ENCODE results near the gene KIF6. TPM values are rescaled to one million over a fixed set of nuclear protein-coding genes. Genes with fewer than 3 reads are reported as not detected.
A peak's percentile ranks its signal among the peaks of the same experiment; 100 is the strongest.

Gene KIF6
- total RNA-seq, 1 experiment from 2014 or later: not detected

DNA sequence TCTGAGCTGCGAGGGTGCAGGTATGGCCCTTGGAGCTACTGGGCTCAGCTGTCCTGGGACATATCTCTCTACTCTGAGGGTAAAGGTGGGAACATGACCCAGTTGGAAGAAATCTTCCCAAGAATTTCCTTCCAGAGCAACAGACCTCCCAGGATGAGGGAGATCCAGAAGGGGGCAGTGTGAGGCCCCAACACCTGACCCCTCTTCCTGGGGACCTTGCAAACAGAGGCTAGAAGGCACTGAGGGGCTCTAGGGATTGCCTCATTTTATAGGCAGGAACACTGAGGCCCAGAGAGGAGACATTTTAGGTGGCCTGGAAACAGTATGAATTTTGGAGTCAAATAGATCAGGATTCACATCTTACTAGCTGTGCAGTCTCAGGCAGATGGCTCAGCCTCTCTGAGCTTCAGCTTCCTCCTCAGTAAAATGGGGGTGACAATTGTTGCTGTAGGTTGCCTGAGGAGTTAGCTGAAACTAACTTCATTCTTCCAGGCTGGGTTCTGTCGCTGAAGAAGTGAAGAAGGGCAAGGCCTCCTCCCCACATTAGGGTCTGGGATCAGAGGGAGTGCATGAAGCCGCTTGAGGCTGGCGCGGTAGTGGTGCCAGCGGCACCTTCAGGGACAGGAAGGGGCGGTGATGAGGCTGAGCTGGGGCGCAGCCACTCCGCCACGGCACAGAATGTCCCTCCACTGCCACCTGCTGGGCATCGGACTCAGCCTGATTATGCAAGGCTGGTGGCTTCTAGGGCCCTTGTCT is 422.4 kb downstream of the KIF6 start:
- ATAC-seq: peak; percentile 95

DNA sequence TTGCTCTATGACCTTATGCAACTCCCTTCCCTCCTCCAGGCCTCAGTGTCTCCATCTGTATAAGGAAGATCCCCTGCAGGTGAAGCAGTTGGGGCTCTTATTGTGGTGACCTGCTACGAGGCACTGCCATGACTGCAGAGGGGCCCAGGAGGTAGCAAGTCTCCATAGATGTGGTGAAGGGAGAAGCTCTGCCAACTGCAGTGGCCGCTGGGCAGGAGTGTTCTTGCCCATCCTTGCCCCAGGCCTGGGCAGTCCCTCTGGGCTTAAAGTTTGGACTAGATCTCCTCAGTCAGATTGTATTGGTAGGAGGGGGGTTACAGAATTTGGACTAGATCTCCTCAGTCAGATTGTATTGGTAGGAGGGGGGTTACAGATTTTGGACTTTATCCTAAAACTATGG is 423.2 kb downstream of the KIF6 start:
- intact Hi-C loops (cut with micrococcal nuclease; ENCODE audit: unreplicated experiment): loop anchor here (10.0 kb wide), 1 partner anchor 57 kb away; no protein-coding TSS in a partner anchor
- TF ChIP-seq TCF7L2 (IDR thresholded peaks at IDR 0.05; ENCODE audit: low read depth, low read length) (no peak), POLR2AphosphoS5 (IDR thresholded peaks at IDR 0.05; ENCODE audit: low read depth, low read length) (no peak), SIN3A (IDR thresholded peaks at IDR 0.05; ENCODE audit: borderline replicate concordance, insufficient read depth, low read depth, low read length) (no peak)
- TF ChIP-seq, protein P1, sequence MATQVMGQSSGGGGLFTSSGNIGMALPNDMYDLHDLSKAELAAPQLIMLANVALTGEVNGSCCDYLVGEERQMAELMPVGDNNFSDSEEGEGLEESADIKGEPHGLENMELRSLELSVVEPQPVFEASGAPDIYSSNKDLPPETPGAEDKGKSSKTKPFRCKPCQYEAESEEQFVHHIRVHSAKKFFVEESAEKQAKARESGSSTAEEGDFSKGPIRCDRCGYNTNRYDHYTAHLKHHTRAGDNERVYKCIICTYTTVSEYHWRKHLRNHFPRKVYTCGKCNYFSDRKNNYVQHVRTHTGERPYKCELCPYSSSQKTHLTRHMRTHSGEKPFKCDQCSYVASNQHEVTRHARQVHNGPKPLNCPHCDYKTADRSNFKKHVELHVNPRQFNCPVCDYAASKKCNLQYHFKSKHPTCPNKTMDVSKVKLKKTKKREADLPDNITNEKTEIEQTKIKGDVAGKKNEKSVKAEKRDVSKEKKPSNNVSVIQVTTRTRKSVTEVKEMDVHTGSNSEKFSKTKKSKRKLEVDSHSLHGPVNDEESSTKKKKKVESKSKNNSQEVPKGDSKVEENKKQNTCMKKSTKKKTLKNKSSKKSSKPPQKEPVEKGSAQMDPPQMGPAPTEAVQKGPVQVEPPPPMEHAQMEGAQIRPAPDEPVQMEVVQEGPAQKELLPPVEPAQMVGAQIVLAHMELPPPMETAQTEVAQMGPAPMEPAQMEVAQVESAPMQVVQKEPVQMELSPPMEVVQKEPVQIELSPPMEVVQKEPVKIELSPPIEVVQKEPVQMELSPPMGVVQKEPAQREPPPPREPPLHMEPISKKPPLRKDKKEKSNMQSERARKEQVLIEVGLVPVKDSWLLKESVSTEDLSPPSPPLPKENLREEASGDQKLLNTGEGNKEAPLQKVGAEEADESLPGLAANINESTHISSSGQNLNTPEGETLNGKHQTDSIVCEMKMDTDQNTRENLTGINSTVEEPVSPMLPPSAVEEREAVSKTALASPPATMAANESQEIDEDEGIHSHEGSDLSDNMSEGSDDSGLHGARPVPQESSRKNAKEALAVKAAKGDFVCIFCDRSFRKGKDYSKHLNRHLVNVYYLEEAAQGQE (IDR thresholded peaks at IDR 0.05; ENCODE audit: insufficient read depth in 1 of 2, low read depth in 2 of 2, low read length in 1 of 2): no peak
- TF ChIP-seq, protein P2, sequence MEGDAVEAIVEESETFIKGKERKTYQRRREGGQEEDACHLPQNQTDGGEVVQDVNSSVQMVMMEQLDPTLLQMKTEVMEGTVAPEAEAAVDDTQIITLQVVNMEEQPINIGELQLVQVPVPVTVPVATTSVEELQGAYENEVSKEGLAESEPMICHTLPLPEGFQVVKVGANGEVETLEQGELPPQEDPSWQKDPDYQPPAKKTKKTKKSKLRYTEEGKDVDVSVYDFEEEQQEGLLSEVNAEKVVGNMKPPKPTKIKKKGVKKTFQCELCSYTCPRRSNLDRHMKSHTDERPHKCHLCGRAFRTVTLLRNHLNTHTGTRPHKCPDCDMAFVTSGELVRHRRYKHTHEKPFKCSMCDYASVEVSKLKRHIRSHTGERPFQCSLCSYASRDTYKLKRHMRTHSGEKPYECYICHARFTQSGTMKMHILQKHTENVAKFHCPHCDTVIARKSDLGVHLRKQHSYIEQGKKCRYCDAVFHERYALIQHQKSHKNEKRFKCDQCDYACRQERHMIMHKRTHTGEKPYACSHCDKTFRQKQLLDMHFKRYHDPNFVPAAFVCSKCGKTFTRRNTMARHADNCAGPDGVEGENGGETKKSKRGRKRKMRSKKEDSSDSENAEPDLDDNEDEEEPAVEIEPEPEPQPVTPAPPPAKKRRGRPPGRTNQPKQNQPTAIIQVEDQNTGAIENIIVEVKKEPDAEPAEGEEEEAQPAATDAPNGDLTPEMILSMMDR (IDR thresholded peaks at IDR 0.05): no peak
- Histone ChIP-seq H3K4me3 (ENCODE audit: low read depth in 2 of 2, low read length in 2 of 2) (no peak overlapping the region), H3K27me3 (ENCODE audit: control insufficient read depth, insufficient read depth, low read length) (peaks cover 2% of the 10 kb centered on the region; the same call in 1 of the 2 replicates), H3K27ac (ENCODE audit: low read length) (no peak overlapping the region), H3K4me1 (ENCODE audit: control insufficient read depth, insufficient read depth, low read length) (no peaks in the 10 kb centered on the region), H3K36me3 (ENCODE audit: control insufficient read depth, insufficient read depth, low read length) (no peaks in the 10 kb centered on the region), H3K9me3 (ENCODE audit: control insufficient read depth, insufficient read depth, low read depth, low read length) (no peaks in the 10 kb centered on the region)
- POLR2A ChIA-PET: no interaction called here
- ATAC-seq: no peak
- in situ Hi-C loops (cut with HindIII; ENCODE audit: low pct_unique_long_range_greater_than_20kb, low sequenced_read_pairs): no loop called here
- DNase-seq (ENCODE audit: low read depth, low spot score): no peak
- BruUV-seq (replicated peaks): no TSS peak
- CTCF ChIA-PET: interaction anchor here (1.1 to 1.5 kb wide), 3 partner anchors 136 to 328 kb away, joined by 3 to 4 read pairs (median 3); no protein-coding TSS in a partner anchor

More for the DNA sequence above, 422.4 kb downstream of the KIF6 start:
- intact Hi-C loops (cut with micrococcal nuclease; ENCODE audit: unreplicated experiment): loop anchor here (1.0 to 10.0 kb wide), 2 partner anchors 58 to 137 kb away; no protein-coding TSS in a partner anchor
- H3K36me3 ChIP-seq (ENCODE audit: control insufficient read depth, insufficient read depth, low read length): no peaks in the 10 kb centered on the region
- H3K27me3 ChIP-seq (ENCODE audit: control insufficient read depth, insufficient read depth, low read length): peaks cover 2% of the 10 kb centered on the region; the same call in 1 of the 2 replicates
- BruUV-seq (replicated peaks): no TSS peak
- peak overlapping the region in 1 of 2 experiments; percentile 19; a peak in 1 of 4 replicates for H3K4me3 ChIP-seq (ENCODE audit: low read depth in 2 of 2, low read length in 2 of 2)
- H3K9me3 ChIP-seq (ENCODE audit: control insufficient read depth, insufficient read depth, low read depth, low read length): no peaks in the 10 kb centered on the region
- CTCF ChIA-PET: interaction anchor here (0.8 to 1.6 kb wide), 6 partner anchors 113 to 329 kb away, joined by 3 to 5 read pairs (median 3); no protein-coding TSS in a partner anchor
- POLR2A ChIA-PET: interaction anchor here (0.6 kb wide), 1 partner anchor 149 kb away, joined by 3 read pairs; no protein-coding TSS in a partner anchor
- no peak overlapping the region for H3K27ac ChIP-seq (ENCODE audit: low read length)
- in situ Hi-C loops (cut with HindIII; ENCODE audit: low pct_unique_long_range_greater_than_20kb, low sequenced_read_pairs): no loop called here
- peak; percentile 36 for DNase-seq (ENCODE audit: low read depth, low spot score)
- no peak for TF ChIP-seq POLR2AphosphoS5 (IDR thresholded peaks at IDR 0.05; ENCODE audit: low read depth, low read length)
- TF ChIP-seq, protein P1 (IDR thresholded peaks at IDR 0.05; ENCODE audit: insufficient read depth in 1 of 2, low read depth in 2 of 2, low read length in 1 of 2): peak in 1 of 2 experiments; percentile 51; a peak in 1 of 4 replicates
- TF ChIP-seq SIN3A (IDR thresholded peaks at IDR 0.05; ENCODE audit: borderline replicate concordance, insufficient read depth, low read depth, low read length): no peak
- no peak for TF ChIP-seq TCF7L2 (IDR thresholded peaks at IDR 0.05; ENCODE audit: low read depth, low read length)
- TF ChIP-seq, protein P2 (IDR thresholded peaks at IDR 0.05): peak; percentile 91
- H3K4me1 ChIP-seq (ENCODE audit: control insufficient read depth, insufficient read depth, low read length): no peaks in the 10 kb centered on the region

Data from Panc1 (cell line).